ENCODE data around the gene MYL6. TPM values are rescaled to one million over a fixed set of nuclear protein-coding genes. Genes with fewer than 3 reads are reported as not detected.
A peak's percentile ranks its signal among the peaks of the same experiment; 100 is the strongest.
"Not testable (repeated sequence)": the region's sequence is repeated elsewhere in the genome, so short reads cannot be mapped to it uniquely, and the experiment has no call there.

MYL6 gene
- total RNA-seq = 1,000 to 10,000 TPM in 1 of 2 donors, 100 to 1,000 TPM in 1; 974 to 1,528 TPM

GRCh38 chr12:56158029-56158925 is at the start of gene MYL6:
Gene MYL6, plus strand, starts transcription at chr12:56158359. Its CDS starts 43 bp downstream, at chr12:56158402.
- Mint-ChIP-seq H3K36me3 (ENCODE audit: low read depth) (peaks cover 77% of the 10 kb centered on the region), H3K27me3 (no peaks in the 10 kb centered on the region), H3K9me3 (no peaks in the 10 kb centered on the region), H3K4me3 (peak within 1 kb of the TSS; percentile 99), H3K27ac (peak within 1 kb of the TSS; percentile 92), H3K4me1 (peaks cover 14% of the 10 kb centered on the region)
- ATAC-seq (replicated peaks) = peak; percentile 89

- Mint-ChIP-seq H3K4me1 (peaks cover 13% of the 10 kb centered on the region), H3K36me3 (ENCODE audit: low read depth) (peaks cover 89% of the 10 kb centered on the region), H3K27me3 (no peaks in the 10 kb centered on the region), H3K9me3 (no peaks in the 10 kb centered on the region), H3K27ac (no peak overlapping the region), H3K4me3 (no peak overlapping the region)
- no peak for ATAC-seq (replicated peaks)
These were observed 47.6 kb upstream of the MYL6 start for GRCh38 chr12:56110571-56110970.

GRCh38 chr12:56114084-56114483 is 44.1 kb upstream of the MYL6 start:
- no peak overlapping the region for H3K4me3 Mint-ChIP-seq
- no peak for ATAC-seq (replicated peaks)
- peaks cover 87% of the 10 kb centered on the region for H3K36me3 Mint-ChIP-seq (ENCODE audit: low read depth)
- no peaks in the 10 kb centered on the region for H3K27me3 Mint-ChIP-seq
- H3K9me3 Mint-ChIP-seq = no peaks in the 10 kb centered on the region
- H3K4me1 Mint-ChIP-seq = peaks cover 8% of the 10 kb centered on the region
- H3K27ac Mint-ChIP-seq = peak overlapping the region; percentile 18

- ATAC-seq (replicated peaks) = no peak
- H3K9me3 Mint-ChIP-seq = no peaks in the 10 kb centered on the region
- peak overlapping the region; percentile 97 for H3K4me3 Mint-ChIP-seq
These were observed 42.8 kb upstream of the MYL6 start for GRCh38 chr12:56115329-56115728.

GRCh38 chr12:56116267-56117081 is 41.7 kb upstream of the MYL6 start, which contains the start of gene RPL41:
Gene RPL41, plus strand, starts transcription at chr12:56116633.
- Mint-ChIP-seq H3K4me3 (peak within 1 kb of the TSS; percentile 97), H3K9me3 (no peaks in the 10 kb centered on the region), H3K4me1 (peaks cover 16% of the 10 kb centered on the region), H3K27ac (peak within 1 kb of the TSS; percentile 100), H3K27me3 (no peaks in the 10 kb centered on the region), H3K36me3 (ENCODE audit: low read depth) (peaks cover 84% of the 10 kb centered on the region)
- peak; percentile 57 for ATAC-seq (replicated peaks)

More at GRCh38 chr12:56115329-56115728, 42.8 kb upstream of the MYL6 start:
- peaks cover 16% of the 10 kb centered on the region for H3K4me1 Mint-ChIP-seq
- peak overlapping the region; percentile 100 for H3K27ac Mint-ChIP-seq
- peaks cover 84% of the 10 kb centered on the region for H3K36me3 Mint-ChIP-seq (ENCODE audit: low read depth)
- no peaks in the 10 kb centered on the region for H3K27me3 Mint-ChIP-seq

- Mint-ChIP-seq H3K36me3 (ENCODE audit: low read depth) (peaks cover 84% of the 10 kb centered on the region), H3K4me1 (peaks cover 16% of the 10 kb centered on the region), H3K27ac (peak overlapping the region; percentile 100), H3K4me3 (peak overlapping the region; percentile 97)
- H3K27me3 Mint-ChIP-seq; ATAC-seq (replicated peaks); H3K9me3 Mint-ChIP-seq: not testable (repeated sequence)
These were observed 41.0 kb upstream of the MYL6 start for GRCh38 chr12:56117082-56117706.

GRCh38 chr12:56117778-56118687 is 40.1 kb upstream of the MYL6 start, which contains the start of gene ZC3H10:
Gene ZC3H10, plus strand, starts transcription at chr12:56118266. Its CDS starts 2,297 bp downstream, at chr12:56120563.
- peak within 1 kb of the TSS; percentile 100 for H3K27ac Mint-ChIP-seq
- H3K4me3 Mint-ChIP-seq = peak within 1 kb of the TSS; percentile 97
- H3K4me1 Mint-ChIP-seq = peaks cover 16% of the 10 kb centered on the region
- H3K9me3 Mint-ChIP-seq = no peaks in the 10 kb centered on the region
- H3K27me3 Mint-ChIP-seq = no peaks in the 10 kb centered on the region
- peaks cover 77% of the 10 kb centered on the region for H3K36me3 Mint-ChIP-seq (ENCODE audit: low read depth)
- ATAC-seq (replicated peaks) = peak; percentile 89

- H3K9me3 Mint-ChIP-seq = no peaks in the 10 kb centered on the region
- H3K27me3 Mint-ChIP-seq = no peaks in the 10 kb centered on the region
- peaks cover 72% of the 10 kb centered on the region for H3K36me3 Mint-ChIP-seq (ENCODE audit: low read depth)
- H3K4me3 Mint-ChIP-seq = peak overlapping the region; percentile 97
- peak overlapping the region; percentile 100 for H3K27ac Mint-ChIP-seq
- H3K4me1 Mint-ChIP-seq = peaks cover 19% of the 10 kb centered on the region
- peak; percentile 1 for ATAC-seq (replicated peaks)
These were observed 39.3 kb upstream of the MYL6 start for GRCh38 chr12:56118688-56119357.

- H3K9me3 Mint-ChIP-seq = no peaks in the 10 kb centered on the region
- H3K4me1 Mint-ChIP-seq = peaks cover 24% of the 10 kb centered on the region
- peaks cover 72% of the 10 kb centered on the region for H3K36me3 Mint-ChIP-seq (ENCODE audit: low read depth)
- peak overlapping the region; percentile 97 for H3K4me3 Mint-ChIP-seq
- peak overlapping the region; percentile 100 for H3K27ac Mint-ChIP-seq
- no peak for ATAC-seq (replicated peaks)
- no peaks in the 10 kb centered on the region for H3K27me3 Mint-ChIP-seq
These were observed 38.8 kb upstream of the MYL6 start for GRCh38 chr12:56119361-56119796.

- ATAC-seq (replicated peaks) = no peak
- Mint-ChIP-seq H3K27ac (peak overlapping the region; percentile 100), H3K4me3 (peak overlapping the region; percentile 97), H3K4me1 (peaks cover 24% of the 10 kb centered on the region), H3K27me3 (no peaks in the 10 kb centered on the region), H3K9me3 (no peaks in the 10 kb centered on the region), H3K36me3 (ENCODE audit: low read depth) (peaks cover 73% of the 10 kb centered on the region)
These were observed 37.9 kb upstream of the MYL6 start for GRCh38 chr12:56120158-56120846.

- H3K27me3 Mint-ChIP-seq = no peaks in the 10 kb centered on the region
- no peak for ATAC-seq (replicated peaks)
- peaks cover 29% of the 10 kb centered on the region for H3K4me1 Mint-ChIP-seq
- no peak overlapping the region for H3K4me3 Mint-ChIP-seq
- H3K27ac Mint-ChIP-seq = peak overlapping the region; percentile 50
- peaks cover 70% of the 10 kb centered on the region for H3K36me3 Mint-ChIP-seq (ENCODE audit: low read depth)
- H3K9me3 Mint-ChIP-seq = no peaks in the 10 kb centered on the region
These were observed 36.8 kb upstream of the MYL6 start for GRCh38 chr12:56121204-56121870.

- H3K4me3 Mint-ChIP-seq = no peak overlapping the region
- ATAC-seq (replicated peaks) = no peak
- H3K27ac Mint-ChIP-seq = peak overlapping the region; percentile 50
- peaks cover 38% of the 10 kb centered on the region for H3K4me1 Mint-ChIP-seq
- H3K36me3 Mint-ChIP-seq (ENCODE audit: low read depth) = peaks cover 58% of the 10 kb centered on the region
- no peaks in the 10 kb centered on the region for H3K9me3 Mint-ChIP-seq
- H3K27me3 Mint-ChIP-seq = no peaks in the 10 kb centered on the region
These were observed 35.5 kb upstream of the MYL6 start for GRCh38 chr12:56122637-56123036.

All from activated T-helper 17 cell treated with anti-CD3 and anti-CD28 coated beads, Interleukin-2, amount 50 U/mL, for 72 hours (primary cell).